GM12892 (cell line): ENCODE measurements around the gene TMPRSS11E.
"Not testable (repeated sequence)": the region's sequence is repeated elsewhere in the genome, so short reads cannot be mapped to it uniquely, and the experiment has no call there.

Experiments used
- DNase-seq: peaks from one replicate; pipeline ENCODE4 v3.0.0; 2011; ENCODE audit not compliant: insufficient read length
- FAIRE-seq: peaks from 2 replicates; lab custom pipeline; 2011; peaks lifted over from hg19 to GRCh38; lab: Jason Lieb, UNC
- POLR2A ChIP-seq: IDR thresholded peaks from 2 replicates; pipeline ENCODE4 v1.6.1; 2011; ENCODE audit warnings: low read depth, low read length, control low read depth
- POLR2AphosphoS5 ChIP-seq: IDR thresholded peaks from 2 replicates; pipeline ENCODE4 v1.6.1; 2011; ENCODE audit warnings: low read depth, low read length, control low read depth
- TAF1 ChIP-seq: IDR thresholded peaks from 2 replicates; pipeline ENCODE4 v1.6.1; 2011; ENCODE audit warnings: low read depth, mild to moderate bottlenecking, control low read depth, low read length, borderline replicate concordance

The TMPRSS11E gene

DNA sequence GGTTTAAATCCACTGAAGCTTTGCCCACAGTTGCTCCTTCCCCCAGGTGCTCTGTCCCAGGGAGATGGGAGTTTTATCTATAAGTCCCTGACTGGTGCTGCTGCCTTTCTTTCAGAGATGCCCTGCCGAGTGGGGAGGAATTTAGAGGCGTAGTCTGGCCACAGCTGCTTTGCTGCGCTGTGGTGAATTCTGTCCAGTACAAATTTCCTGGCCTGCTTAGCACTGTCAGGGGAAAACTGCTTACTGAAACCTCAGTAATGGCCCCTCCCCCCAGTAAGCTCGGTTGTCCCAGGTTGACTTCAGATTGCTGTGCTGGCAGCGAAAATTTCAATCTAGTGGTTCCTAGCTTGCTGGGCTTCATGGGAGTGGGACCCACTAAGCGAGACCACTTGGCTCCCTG is 88.7 kb downstream of the TMPRSS11E start:
- no peak for TF ChIP-seq POLR2AphosphoS5
- TF ChIP-seq POLR2A: no peak
- TF ChIP-seq TAF1: no peak
- no peak for DNase-seq
- FAIRE-seq: no peak

DNA sequence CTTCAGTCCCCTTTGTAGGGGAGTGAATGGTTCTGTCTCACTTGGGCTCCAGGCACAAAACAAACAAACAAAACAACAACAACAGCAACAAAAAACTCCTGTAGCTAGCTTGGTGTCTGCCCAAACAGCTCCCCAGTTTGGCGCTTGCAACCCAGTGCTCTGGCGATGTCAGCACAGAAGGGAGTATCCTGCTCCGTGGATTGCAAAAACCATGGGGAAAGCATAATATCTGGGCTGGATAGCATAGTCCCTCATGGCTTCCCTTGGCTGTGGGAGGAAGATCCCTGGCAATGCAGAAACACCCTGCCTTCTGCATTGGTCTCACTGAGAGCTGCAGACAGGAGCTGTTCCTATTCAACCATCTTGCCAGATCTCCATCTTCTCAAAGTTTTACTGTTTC is 89.1 kb downstream of the TMPRSS11E start:
- no peak for DNase-seq
- no peak for FAIRE-seq
- TF ChIP-seq POLR2AphosphoS5: no peak
- no peak for TF ChIP-seq TAF1
- TF ChIP-seq POLR2A: no peak

DNA sequence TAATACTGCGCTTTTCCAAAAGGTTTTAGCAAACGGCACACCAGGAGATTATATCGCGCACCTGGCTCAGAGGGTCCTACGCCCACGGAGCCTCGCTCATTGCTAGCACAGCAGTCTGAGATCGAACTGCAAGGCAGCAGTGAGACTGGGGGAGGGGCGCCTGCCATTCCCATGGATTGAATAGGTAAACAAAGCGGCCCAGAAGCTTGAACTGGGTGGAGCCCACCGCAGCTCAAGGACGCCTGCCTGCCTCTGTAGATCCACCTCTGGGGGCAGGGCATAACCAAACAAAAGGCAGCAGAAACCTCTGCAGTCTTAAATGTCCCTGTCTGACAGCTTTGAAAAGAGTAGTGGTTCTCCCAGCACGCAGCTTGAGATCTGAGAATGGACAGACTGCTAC is 95.5 kb downstream of the TMPRSS11E start:
- not testable (repeated sequence) for DNase-seq, FAIRE-seq
